Frontal cortex (tissue), 4 donors: Measurements from ENCODE around the gene SLC10A7. TPM values are rescaled to one million over a fixed set of nuclear protein-coding genes. Genes with fewer than 3 reads are reported as not detected.

ENCODE experiments used
- DNase-seq, 2 donors: peaks; one replicate each; pipeline ENCODE4 v3.0.0; 2012; ENCODE audit warnings: low spot score in 2 of 2
- FAIRE-seq: peaks from 2 replicates; lab custom pipeline; 2012; peaks lifted over from hg19 to GRCh38; lab: Jason Lieb, UNC
- total RNA-seq: library from RNA; depleted of rRNA; stranded (reverse); fragments of >200 nt; gene quantifications from one replicate; pipeline ENCODE4 v1.2.3, GENCODE V29; 2014
- donor health status: control.
- donor health status: control.
- donor health status: control.

Gene SLC10A7
- total RNA-seq, 1 donor from 2014 or later: 10.2 TPM

DNA sequence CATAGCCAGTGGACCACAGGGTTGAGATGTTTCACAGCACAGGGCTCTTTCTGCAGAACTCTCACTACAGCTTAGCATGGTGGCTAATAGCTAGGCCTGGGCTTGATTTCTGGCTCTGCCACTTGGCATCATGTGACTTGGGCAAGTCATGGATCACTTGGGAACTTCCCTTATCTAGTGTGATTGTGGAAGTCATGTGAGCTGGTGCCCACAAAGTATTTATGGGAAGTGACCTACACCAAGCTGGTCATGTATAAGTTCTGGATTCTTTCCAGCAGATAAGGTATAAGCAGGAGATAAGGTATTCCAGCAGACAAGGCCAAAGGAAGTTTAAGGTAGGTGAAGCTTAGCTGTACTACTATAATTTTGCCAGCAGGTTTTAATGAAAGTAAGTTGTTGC lies 246.4 kb downstream of the SLC10A7 start:
- FAIRE-seq (no peak), DNase-seq (no peak)

DNA sequence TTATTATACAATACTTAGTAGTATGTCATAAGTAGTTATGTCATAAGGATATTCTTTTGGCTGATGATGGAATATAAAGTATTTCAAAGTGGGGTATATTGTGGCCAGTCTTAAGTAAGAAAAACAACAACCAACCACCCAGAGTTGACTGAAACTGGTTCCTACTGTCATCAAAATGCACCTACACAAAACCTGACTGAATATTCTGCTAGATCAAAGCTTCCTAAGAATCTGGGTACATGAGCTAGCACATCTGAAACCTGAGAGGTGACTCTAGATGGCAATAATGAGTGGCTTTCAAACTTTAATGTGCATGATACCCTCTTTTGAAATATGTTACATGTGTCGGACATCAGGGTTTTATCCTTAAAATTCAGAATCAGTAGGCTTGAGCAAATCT lies 247.0 kb downstream of the SLC10A7 start:
- FAIRE-seq (no peak), DNase-seq (no peak)

DNA sequence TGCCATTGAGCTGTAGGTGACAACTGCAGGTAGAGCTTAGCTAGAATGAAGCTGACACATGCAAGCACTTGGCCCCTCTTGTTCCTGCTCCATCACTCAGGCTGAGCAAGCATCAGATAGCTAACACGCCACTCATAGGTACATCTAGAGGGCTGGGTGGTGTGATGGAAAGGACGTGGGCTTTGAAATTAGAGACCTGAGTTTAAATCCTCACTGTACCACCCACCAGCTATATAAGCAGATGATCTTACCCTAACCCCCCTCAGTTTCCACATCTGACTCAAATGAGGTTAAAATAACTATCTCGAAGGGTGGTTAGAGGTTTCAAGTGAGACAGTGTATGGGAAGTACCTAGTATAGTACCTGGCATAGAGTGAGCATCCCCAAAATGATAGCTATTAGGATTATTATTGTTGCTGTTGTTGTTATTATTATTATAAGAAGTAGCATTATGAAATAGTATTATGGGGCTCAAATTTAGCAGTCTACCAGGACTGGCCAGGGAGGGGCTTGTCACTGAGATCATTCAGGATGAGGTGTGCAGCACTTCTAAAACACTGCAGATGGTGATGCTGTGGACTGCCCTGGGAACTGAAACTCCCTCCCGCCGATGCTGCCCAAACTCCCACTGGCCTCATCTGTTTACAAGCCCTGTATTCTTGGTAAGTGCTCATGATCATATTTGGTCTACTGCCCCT lies 248.4 kb downstream of the SLC10A7 start:
- no peak for DNase-seq
- FAIRE-seq: no peak

- DNase-seq (no peak), FAIRE-seq (no peak)
These were observed 250.3 kb downstream of the SLC10A7 start for GRCh38 chr4:146271466-146271865.

DNA sequence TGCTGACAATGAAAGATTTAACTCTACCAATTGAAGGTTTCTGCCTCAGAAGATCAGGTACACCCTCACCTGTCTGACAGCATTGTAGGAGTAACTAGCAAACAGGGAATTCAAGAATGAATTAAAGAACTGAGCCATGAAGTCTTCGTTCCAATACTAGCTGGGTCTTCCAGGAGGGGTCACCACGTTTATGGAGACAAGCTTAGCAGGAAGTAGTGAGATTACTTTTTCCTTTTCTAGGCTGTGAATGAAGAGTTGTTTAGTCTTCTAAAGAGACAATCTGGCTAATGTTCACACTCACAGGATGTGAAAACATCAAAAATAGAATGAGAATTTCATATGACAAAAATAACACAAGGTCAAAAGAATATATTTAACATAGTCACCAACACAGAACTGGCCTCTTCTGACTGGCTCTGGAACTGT lies 252.5 kb downstream of the SLC10A7 start:
- FAIRE-seq: no peak
- no peak for DNase-seq

DNA sequence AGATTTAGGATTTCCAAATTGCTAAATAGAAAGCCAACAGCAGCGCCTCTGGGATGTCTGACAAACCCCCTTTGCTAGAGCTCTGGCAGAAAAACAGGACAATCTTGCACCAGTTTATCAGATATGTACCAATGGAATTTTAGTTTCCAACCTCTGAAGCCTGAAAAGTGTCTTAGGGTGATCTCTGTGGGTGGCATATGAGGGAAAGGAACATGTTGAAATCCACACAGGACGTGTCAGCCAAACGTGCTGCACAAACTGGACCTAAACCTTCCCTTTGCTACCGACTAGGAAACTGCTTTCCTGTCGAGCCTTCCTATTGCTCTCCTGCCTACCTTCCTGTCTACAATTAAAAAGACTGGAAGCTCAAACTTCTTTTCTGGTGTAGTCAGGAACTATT lies 253.9 kb downstream of the SLC10A7 start:
- no peak for FAIRE-seq
- DNase-seq: no peak

GRCh38 chr4:146265950-146266490 lies 255.7 kb downstream of the SLC10A7 start:
- FAIRE-seq (no peak), DNase-seq (no peak)

DNA sequence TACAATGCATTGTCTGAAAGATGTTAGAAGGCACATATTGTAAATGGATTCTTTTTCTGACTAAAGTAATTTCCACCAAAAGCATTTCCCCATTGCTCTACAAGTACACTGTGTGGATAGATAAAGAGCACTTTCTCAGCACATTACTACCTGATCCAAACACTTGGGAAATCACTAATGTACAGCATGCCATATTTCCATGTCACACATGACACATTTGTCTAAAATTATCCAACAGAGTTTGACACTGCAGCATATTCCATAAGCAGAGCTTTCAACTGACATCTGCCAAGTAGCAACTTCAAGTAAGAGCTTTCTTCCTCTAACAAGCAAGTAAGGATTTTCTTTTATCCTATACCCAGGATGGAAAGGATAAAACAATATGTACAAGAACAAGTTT lies 257.9 kb downstream of the SLC10A7 start:
- DNase-seq (no peak), FAIRE-seq (no peak)

DNA sequence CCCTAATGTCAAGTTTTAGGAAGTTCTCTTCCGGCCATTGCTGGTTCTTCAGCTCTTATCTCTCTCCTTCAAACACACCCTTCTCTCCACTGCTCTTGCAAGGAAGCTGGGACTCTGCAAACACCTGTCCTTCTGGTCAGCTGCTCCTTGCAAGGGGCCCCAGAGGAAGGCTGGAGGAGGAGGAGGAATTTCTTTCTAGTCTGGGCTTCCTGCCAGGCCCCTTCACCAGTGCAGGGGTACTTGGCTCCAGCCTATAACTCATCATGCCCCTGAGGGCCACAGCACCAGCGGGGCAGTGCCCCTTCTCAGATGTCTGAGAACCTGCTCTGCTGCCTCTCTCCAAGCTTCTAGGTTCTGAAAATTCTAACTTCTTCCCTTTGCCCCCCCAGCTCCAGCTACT lies 260.7 kb downstream of the SLC10A7 start:
- FAIRE-seq (no peak), DNase-seq (no peak)

DNA sequence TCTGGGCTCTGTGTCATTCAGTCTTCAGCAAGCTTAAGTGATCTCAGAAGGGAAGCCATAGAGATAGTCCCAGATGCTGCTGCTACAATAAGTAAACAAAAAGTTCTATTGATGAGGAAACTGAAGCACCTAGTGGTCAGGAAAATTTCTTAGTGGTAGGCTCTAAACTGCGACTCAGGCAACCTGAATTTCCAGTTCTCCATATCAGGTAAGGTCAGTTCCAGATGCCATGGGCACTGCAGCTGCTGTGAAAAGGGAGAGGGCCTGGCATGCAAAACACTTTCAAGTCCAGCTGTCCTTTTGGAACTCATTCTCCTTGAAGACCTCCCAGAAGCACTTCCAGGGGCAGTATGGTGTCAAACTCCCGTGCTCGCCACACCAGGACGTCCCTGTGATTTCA lies 261.2 kb downstream of the SLC10A7 start:
- DNase-seq (no peak), FAIRE-seq (no peak)

GRCh38 chr4:146257511-146257910 lies 264.2 kb downstream of the SLC10A7 start:
- FAIRE-seq (no peak), DNase-seq (no peak)

DNA sequence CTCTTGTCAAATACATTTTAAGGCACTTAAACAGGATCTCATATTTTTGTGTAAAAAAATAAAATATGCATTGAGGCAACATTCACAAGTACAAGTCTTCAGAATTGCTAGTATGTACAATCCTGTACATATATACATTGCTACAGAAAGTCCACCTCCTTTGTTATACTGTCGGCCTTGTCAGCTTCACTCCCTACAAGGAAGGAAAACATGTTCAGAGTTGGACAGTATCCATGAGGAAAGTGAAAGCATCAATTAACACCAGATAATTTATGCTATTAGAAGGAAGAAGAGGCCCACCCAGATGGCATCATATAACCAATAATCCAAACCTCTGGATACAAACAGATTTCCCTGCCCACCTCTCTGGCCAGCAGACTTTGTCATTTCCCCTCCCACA lies 265.4 kb downstream of the SLC10A7 start:
- no peak for FAIRE-seq
- no peak for DNase-seq

GRCh38 chr4:146255874-146256273 lies 265.9 kb downstream of the SLC10A7 start:
- DNase-seq (no peak), FAIRE-seq (no peak)

DNA sequence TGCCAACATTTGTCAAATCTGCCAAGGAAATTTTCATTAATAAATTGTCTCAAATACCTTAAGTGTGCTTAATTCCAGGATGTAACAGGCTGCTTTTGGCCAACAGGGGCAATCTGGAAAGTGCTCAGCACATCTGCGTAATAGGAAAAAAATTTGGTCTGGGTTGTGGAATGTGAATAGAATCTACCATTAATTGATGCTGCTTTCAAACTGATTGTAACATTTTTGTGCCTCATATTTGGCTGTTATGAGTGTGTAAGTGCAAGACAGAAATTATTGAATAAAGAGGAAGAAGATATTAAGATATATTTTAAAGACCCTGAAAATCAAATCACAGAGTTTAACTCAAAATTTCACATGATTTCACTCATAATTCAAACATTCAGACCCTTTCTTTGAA lies 266.3 kb downstream of the SLC10A7 start:
- no peak for DNase-seq
- no peak for FAIRE-seq

DNA sequence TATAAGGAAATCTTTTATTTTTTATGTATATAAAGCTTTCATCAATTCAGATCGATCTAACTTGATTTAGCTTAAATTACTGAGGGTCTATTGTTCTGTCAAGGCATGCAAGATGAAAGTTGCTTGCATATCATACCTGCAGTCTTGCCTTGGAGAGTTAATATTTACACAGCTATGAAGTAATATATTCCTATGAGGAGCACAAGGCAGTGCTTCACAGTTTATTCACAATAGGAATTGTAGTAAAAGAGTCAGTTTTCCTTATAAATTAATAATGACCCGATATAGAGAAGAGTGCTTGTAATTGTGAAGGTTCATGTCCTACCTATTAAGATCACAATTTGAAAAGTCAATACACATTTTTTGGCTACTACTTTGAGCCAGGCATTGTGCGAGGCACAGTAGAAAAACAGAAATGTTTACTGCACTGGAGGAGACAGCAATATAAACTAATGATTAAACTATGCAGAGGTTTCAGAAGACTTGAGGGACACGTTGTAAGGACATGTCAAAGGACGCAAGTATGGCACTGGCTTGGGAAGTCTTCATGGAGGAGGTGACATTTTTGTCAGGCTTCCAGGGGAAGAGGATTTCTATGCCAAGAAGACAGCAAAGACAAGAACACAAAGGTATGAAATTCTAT lies 268.6 kb downstream of the SLC10A7 start:
- DNase-seq (no peak), FAIRE-seq (no peak)

- no peak for FAIRE-seq
- no peak for DNase-seq
These were observed 274.4 kb downstream of the SLC10A7 start for GRCh38 chr4:146247356-146247755.

DNA sequence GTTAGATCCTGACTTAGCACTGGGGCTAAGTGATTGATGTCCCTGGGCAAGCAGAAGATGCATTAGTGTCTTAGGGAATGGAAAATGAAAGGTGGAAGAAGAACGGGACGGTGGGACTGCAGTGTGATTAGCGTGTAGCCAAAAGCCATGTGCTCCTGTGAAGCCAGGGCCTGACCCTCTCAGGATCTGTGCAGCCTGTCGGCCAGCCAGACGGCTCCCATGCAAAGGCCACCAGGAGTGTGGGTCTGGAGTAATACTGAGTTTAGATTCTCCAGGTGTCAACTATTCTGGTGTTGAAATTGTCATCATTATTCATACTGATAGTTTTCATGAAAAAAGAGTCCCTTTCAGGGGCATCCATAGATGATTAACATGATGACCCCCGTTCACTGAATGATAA lies 275.4 kb downstream of the SLC10A7 start:
- no peak for FAIRE-seq
- DNase-seq: no peak

DNA sequence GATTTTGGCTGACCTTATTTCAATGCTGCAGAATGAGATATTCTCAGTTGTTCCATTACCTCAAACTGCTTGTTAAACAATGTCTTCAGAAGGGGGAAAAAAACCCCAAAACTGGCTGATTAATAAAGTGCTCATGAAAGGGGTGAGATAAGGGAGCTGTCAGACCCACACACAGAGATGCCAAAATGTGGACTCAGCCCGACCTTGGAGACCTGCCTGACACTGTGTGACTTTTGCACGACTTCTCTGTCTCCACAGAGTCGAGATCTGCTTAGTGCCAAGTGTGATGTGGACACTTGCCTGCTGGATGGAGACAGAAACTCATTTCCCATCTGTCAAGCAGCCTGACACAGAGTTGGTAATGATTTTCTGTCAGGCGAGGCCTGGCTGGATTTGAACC lies 275.9 kb downstream of the SLC10A7 start:
- FAIRE-seq (no peak), DNase-seq (no peak)

- no peak for FAIRE-seq
- no peak for DNase-seq
These were observed 276.5 kb downstream of the SLC10A7 start for GRCh38 chr4:146245246-146245645.

DNA sequence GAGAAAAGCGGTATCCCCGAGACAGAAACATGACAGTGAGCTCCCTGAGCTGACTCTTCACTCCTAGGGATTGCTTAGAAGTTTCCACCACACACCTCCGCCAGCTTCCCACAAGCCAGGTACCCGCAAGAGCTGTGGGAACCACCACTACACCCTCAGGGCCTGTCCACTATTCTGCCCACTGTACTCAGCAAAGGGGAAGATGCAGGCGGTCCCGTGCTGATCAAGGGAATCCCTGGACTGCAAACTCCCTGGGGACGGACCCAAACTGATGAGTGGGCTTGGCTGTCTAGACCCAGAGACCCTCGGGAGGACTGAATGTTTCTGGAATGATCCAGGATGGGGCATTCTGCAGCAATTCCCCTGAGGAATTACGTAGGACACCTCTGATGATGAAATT lies 277.2 kb downstream of the SLC10A7 start:
- FAIRE-seq (no peak), DNase-seq (no peak)

DNA sequence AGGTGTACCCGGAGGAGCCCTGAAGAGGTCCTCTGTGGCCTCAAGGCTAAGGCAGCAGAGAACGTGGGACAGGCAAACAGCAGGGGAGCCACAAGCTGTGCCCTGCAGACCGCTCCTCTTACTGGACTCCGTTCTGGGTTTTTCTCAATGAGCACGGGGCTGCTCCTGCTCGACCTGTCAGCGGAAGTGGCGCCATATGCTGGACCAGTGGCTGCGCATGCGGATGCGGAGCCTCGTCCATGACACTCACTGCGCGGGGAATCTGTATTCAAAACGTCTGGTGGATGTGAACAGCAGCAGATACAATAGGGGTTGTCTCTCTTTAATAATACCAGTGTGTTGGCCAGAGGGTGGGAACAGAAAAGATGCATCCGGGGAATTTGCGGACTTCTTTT lies 277.9 kb downstream of the SLC10A7 start:
- FAIRE-seq (no peak), DNase-seq (no peak)
